HepG2 (cell line): ENCODE data around the gene ADGRF1. TPM values are rescaled to one million over a fixed set of nuclear protein-coding genes. Genes with fewer than 3 reads are reported as not detected.

Experiments used
- ATAC-seq: fragments of 200-7000 bp; cut with Tn5 transposase; 3 replicates; pipeline ENCODE4 v1.9.1; 2020; ENCODE audit warnings: mild to moderate bottlenecking, moderate library complexity
- BruUV-seq: library from RNA; stranded (reverse); fragments of 400-500 nt; replicated peaks from 2 replicates; lab custom pipeline; 2021; lab: Mats Ljungman, UMichigan
- CTCF ChIA-PET: fragments of 300-600 bp; formaldehyde crosslinking; extraction: SDS; loops from one replicate; lab custom pipeline; 2021; ENCODE audit warnings: low total read pairs, inconsistent platforms, low intra/inter-chr PET ratio; lab: Yijun Ruan, JAX
- POLR2A ChIA-PET: fragments of 350-600 bp; sonication (Branson Sonifier 250); formaldehyde crosslinking; loops from one replicate; lab custom pipeline; 2020; ENCODE audit warnings: antibody characterized with exemption, inconsistent platforms; lab: Yijun Ruan, JAX
- DNase-seq: peaks from one replicate; pipeline ENCODE4 v3.0.0-alpha.2; 2015; ENCODE audit warnings: low spot score
- FAIRE-seq: peaks from 3 replicates; lab custom pipeline; 2011; peaks lifted over from hg19 to GRCh38; lab: Jason Lieb, UNC
- H2AFZ ChIP-seq: one replicate; pipeline ENCODE4 v1.6.1; 2011; ENCODE audit warnings: low read length, inconsistent platforms
- H3K27ac ChIP-seq: fragments of 300-600 bp; 3 replicates; pipeline ENCODE4 v1.8.0; 2011; ENCODE audit warnings: mixed run types, mild to moderate bottlenecking, mixed read lengths, low read length, inconsistent platforms; ENCODE audit not compliant: insufficient read depth; ENCODE audit errors: extremely low read length
- H3K27me3 ChIP-seq, 2 experiments: fragments of 200-600 bp in 1 of 2; 2 replicates in 1 of 2; 3 replicates in 1 of 2; pipeline versions ENCODE4 v1.6.0 to v1.8.0; 2011; ENCODE audit warnings: low read length in 2 of 2, mild to moderate bottlenecking in 2 of 2, moderate library complexity in 2 of 2, inconsistent platforms in 1 of 2; ENCODE audit not compliant: insufficient read depth in 2 of 2, control insufficient read depth in 1 of 2
- H3K36me3 ChIP-seq, 2 experiments: fragments of 200-600 bp in 1 of 2; replicated peaks in 1 of 2; 2 replicates in 1 of 2; 3 replicates in 1 of 2; pipeline versions ENCODE4 v1.5.1 to v1.8.0; 2011; ENCODE audit warnings: low read length in 2 of 2, inconsistent platforms in 1 of 2; ENCODE audit not compliant: insufficient read depth in 2 of 2, control insufficient read depth in 1 of 2
- H3K4me1 ChIP-seq: 2 replicates; pipeline ENCODE4 v1.5.1; 2012; ENCODE audit warnings: low read length, inconsistent platforms; ENCODE audit not compliant: insufficient read depth
- H3K4me2 ChIP-seq: 2 replicates; pipeline ENCODE4 v1.6.0; 2011; ENCODE audit warnings: low read depth, low read length, inconsistent platforms
- H3K4me3 ChIP-seq, 3 experiments: fragments of 200-600 bp in 1 of 3; sonication (generic), shearing (Covaris generic) in 1 of 3; replicated peaks in 1 of 3; 2 replicates each; pipeline ENCODE4 v1.5.1; 2011 to 2016; ENCODE audit warnings: low read length in 3 of 3, inconsistent platforms in 2 of 3, low read depth in 2 of 3, mild to moderate bottlenecking in 2 of 3, control low read depth in 1 of 3, mixed read lengths in 1 of 3; ENCODE audit not compliant: insufficient read depth in 1 of 3
- H3K79me2 ChIP-seq: one replicate; pipeline ENCODE4 v1.6.1; 2011; ENCODE audit warnings: low read length, inconsistent platforms; ENCODE audit not compliant: insufficient read depth
- H3K9ac ChIP-seq: 2 replicates; pipeline ENCODE4 v1.6.0; 2011; ENCODE audit warnings: mild to moderate bottlenecking, low read depth, low read length, inconsistent platforms; ENCODE audit not compliant: insufficient read depth
- H3K9me3 ChIP-seq: 2 replicates; pipeline ENCODE4 v1.5.1; 2012; ENCODE audit warnings: mild to moderate bottlenecking, low read length
- H4K20me1 ChIP-seq: 2 replicates; pipeline ENCODE4 v1.6.0; 2011; ENCODE audit warnings: inconsistent platforms, mild to moderate bottlenecking, low read length, moderate library complexity; ENCODE audit not compliant: insufficient read depth
- HMGXB3 ChIP-seq: sonication (generic); formaldehyde crosslinking; IDR thresholded peaks from 2 replicates; pipeline ENCODE4 v1.4.0; 2020; ENCODE audit warnings: missing genetic modification reagents, borderline replicate concordance
- MAZ ChIP-seq, 2 experiments: sonication (generic) in 1 of 2; formaldehyde crosslinking in 1 of 2; IDR thresholded peaks; 2 replicates each; pipeline versions ENCODE4 v1.5.0 to v1.6.1; 2012 to 2020; ENCODE audit warnings: low read depth in 2 of 2, mild to moderate bottlenecking in 2 of 2, borderline replicate concordance in 1 of 2, improper control_type of control experiment in 1 of 2, low read length in 1 of 2, missing genetic modification reagents in 1 of 2, moderate library complexity in 1 of 2
- RFX1 ChIP-seq: fragments of 450-650 bp; IDR thresholded peaks from 2 replicates; pipeline ENCODE4 v1.6.1; 2017
- RNF2 ChIP-seq: fragments of 450-650 bp; conservative IDR thresholded peaks from 2 replicates; pipeline ENCODE4 v1.6.1; 2016; ENCODE audit warnings: low read depth
- TFDP1 ChIP-seq: IDR thresholded peaks from 2 replicates; pipeline ENCODE4 v1.6.1; 2016; ENCODE audit warnings: missing compliant biosample characterization, missing genetic modification reagents, borderline replicate concordance
- ZNF10 ChIP-seq: sonication (generic); formaldehyde crosslinking; IDR thresholded peaks from 2 replicates; pipeline ENCODE4 v1.4.0; 2020; ENCODE audit warnings: mild to moderate bottlenecking, low read depth, missing genetic modification reagents, borderline replicate concordance
- ZNF274 ChIP-seq: sonication (generic); formaldehyde crosslinking; IDR thresholded peaks from 2 replicates; pipeline ENCODE4 v1.5.1; 2020; ENCODE audit warnings: mild to moderate bottlenecking, missing genetic modification reagents
- ZNF280B ChIP-seq: sonication (generic); formaldehyde crosslinking; IDR thresholded peaks from 2 replicates; pipeline ENCODE4 v1.5.0; 2020; ENCODE audit warnings: missing genetic modification reagents, mild to moderate bottlenecking, borderline replicate concordance
- ZNF282 ChIP-seq: fragments of 450-650 bp; IDR thresholded peaks from 2 replicates; pipeline ENCODE4 v1.6.1; 2018; ENCODE audit not compliant: partially characterized antibody
- ZNF546 ChIP-seq: sonication (generic); formaldehyde crosslinking; conservative IDR thresholded peaks from 2 replicates; pipeline ENCODE4 v1.8.1; 2023; ENCODE audit warnings: mild to moderate bottlenecking, missing genetic modification reagents
- ZNF549 ChIP-seq: sonication (generic); formaldehyde crosslinking; IDR thresholded peaks from 2 replicates; pipeline ENCODE4 v1.5.0; 2020; ENCODE audit warnings: missing genetic modification reagents
- ZNF570 ChIP-seq: sonication (generic); formaldehyde crosslinking; IDR thresholded peaks from 2 replicates; pipeline ENCODE4 v1.4.0; 2020; ENCODE audit warnings: mild to moderate bottlenecking, missing genetic modification reagents, borderline replicate concordance
- ZNF639 ChIP-seq: conservative IDR thresholded peaks from 2 replicates; pipeline ENCODE4 v1.6.1; 2018; ENCODE audit warnings: missing genetic modification reagents
- ZUFSP ChIP-seq: sonication (generic); formaldehyde crosslinking; IDR thresholded peaks from 2 replicates; pipeline ENCODE4 v1.9.0; 2021; ENCODE audit warnings: missing genetic modification reagents, mild to moderate bottlenecking, borderline replicate concordance
- WGBS: methylation state at CpG from one replicate; pipeline ENCODE4 v1.1.6; 2017; ENCODE audit warnings: low lambda C conversion rate; 5-methylcytosine and 5-hydroxymethylcytosine counted together
- in situ Hi-C: cut with HindIII; loops from 2 replicates; pipeline ENCODE4 v1.10.0; 2017; ENCODE audit warnings: low pct_unique_long_range_greater_than_20kb; ENCODE audit not compliant: extremely low pct_ligation_motif_present
- intact Hi-C: fragments of 100-400 bp; cut with micrococcal nuclease; formaldehyde crosslinking; loops from one replicate; pipeline ENCODE4 v1.10.0; 2022; ENCODE audit not compliant: unreplicated experiment
- polyA plus RNA-seq, 8 experiments: library from polyadenylated mRNA; depleted of rRNA in 3 of 8; stranded (reverse) in 7 of 8; unstranded in 1 of 8; fragments of >200 nt; fragmentation: Illumina TruSeq in 4 of 8; extraction: Trizol in 4 of 8; gene quantifications; 2 replicates each; pipeline versions ENCODE4 v1.2.1 to v1.2.3, GENCODE V29; 2011 to 2016; ENCODE audit warnings: low read depth in 4 of 8, missing spikeins in 1 of 8, mixed read lengths in 1 of 8; ENCODE audit not compliant: insufficient read depth in 1 of 8
- total RNA-seq, 5 experiments: library from RNA; depleted of rRNA; stranded (reverse); fragments of >200 nt; fragmentation: Illumina TruSeq; extraction: Trizol; gene quantifications; 2 replicates each; pipeline ENCODE4 v1.2.3, GENCODE V29; 2016; ENCODE audit warnings: low read depth in 1 of 5

Gene ADGRF1
- total and polyA plus RNA-seq, 2 of the 13 experiments (the other 11 are each of a cell fraction or from before 2014, with no cell fraction given), result not detected

GRCh38 chr6:47064274-47064673, 22.1 kb upstream of the ADGRF1 start:
- in situ Hi-C loops (no loop called here), intact Hi-C loops (no loop called here)
- H3K9me3 ChIP-seq, result no peaks in the 10 kb centered on the region
- FAIRE-seq (no peak), DNase-seq (no peak), ATAC-seq (no peak)
- H3K79me2 ChIP-seq, result no peaks in the 10 kb centered on the region
- CTCF ChIA-PET, result no interaction called here
- no peak overlapping the region for H3K4me3 ChIP-seq
- POLR2A ChIA-PET, result interaction anchor here (2.5 kb wide), 1 partner anchor 12 kb away, joined by 16 read pairs; no protein-coding TSS in a partner anchor
- no peak overlapping the region for H3K9ac ChIP-seq
- no peak overlapping the region for H3K4me2 ChIP-seq
- H3K27me3 ChIP-seq, result no peaks in the 10 kb centered on the region
- 97% methylated on average over 2 of the region's 2 CpGs for WGBS
- no peaks in the 10 kb centered on the region for H3K36me3 ChIP-seq
- BruUV-seq, result no TSS peak
- H3K27ac ChIP-seq, result no peak overlapping the region
- peaks cover 34% of the 10 kb centered on the region for H3K4me1 ChIP-seq
- H2AFZ ChIP-seq, result no peak overlapping the region
- H4K20me1 ChIP-seq, result no peaks in the 10 kb centered on the region
- TF ChIP-seq MAZ (IDR thresholded peaks at IDR 0.05; ENCODE audit: borderline replicate concordance, low read depth, low read length) (no peak), MAZ (CRISPR knock-in tag; IDR thresholded peaks at IDR 0.05; ENCODE audit: low read depth) (no peak), ZNF639 (no peak), ZUFSP (CRISPR knock-in tag) (no peak), ZNF10 (no peak), RFX1 (no peak), TFDP1 (no peak), ZNF546 (CRISPR knock-in tag) (no peak), ZNF280B (CRISPR knock-in tag) (no peak), ZNF549 (no peak), ZNF570 (CRISPR knock-in tag) (no peak), ZNF274 (CRISPR knock-in tag) (no peak), RNF2 (no peak), ZNF282 (no peak), HMGXB3 (CRISPR knock-in tag) (no peak)
